Effector memory CD4-positive, alpha-beta T cell (primary cell): ENCODE results near the gene FAM131A.

ENCODE experiments used
- DNase-seq, 3 donors: peaks; one replicate each; pipeline ENCODE4 v3.0.0-alpha.2; 2020
- H3K27ac ChIP-seq: 2 replicates; pipeline ENCODE4 v1.7.0; 2013; ENCODE audit warnings: mild to moderate bottlenecking, low read length, moderate library complexity; ENCODE audit not compliant: insufficient read depth, poor library complexity, severe bottlenecking
- H3K27me3 ChIP-seq: replicated peaks from 2 replicates; pipeline ENCODE4 v1.7.0; 2013; ENCODE audit warnings: mild to moderate bottlenecking, low read length; ENCODE audit not compliant: insufficient read depth, control insufficient read depth, poor library complexity, severe bottlenecking
- H3K36me3 ChIP-seq: 2 replicates; pipeline ENCODE4 v1.7.0; 2013; ENCODE audit warnings: mild to moderate bottlenecking, low read length, moderate library complexity; ENCODE audit not compliant: control insufficient read depth, insufficient read depth
- H3K4me1 ChIP-seq: 2 replicates; pipeline ENCODE4 v1.7.0; 2013; ENCODE audit warnings: low read length, mild to moderate bottlenecking; ENCODE audit not compliant: control insufficient read depth, insufficient read depth, poor library complexity, severe bottlenecking
- H3K4me3 ChIP-seq: 2 replicates; pipeline ENCODE4 v1.7.0; 2013; ENCODE audit warnings: low read length, low read depth, mild to moderate bottlenecking; ENCODE audit not compliant: insufficient read depth, poor library complexity, severe bottlenecking
- H3K9me3 ChIP-seq: 2 replicates; pipeline ENCODE4 v1.7.0; 2013; ENCODE audit warnings: mild to moderate bottlenecking, low read length, moderate library complexity; ENCODE audit not compliant: control insufficient read depth
- total RNA-seq, 3 donors: gene quantifications; one replicate each; lab custom pipeline; 2026; lab: John Stamatoyannopoulos, UW

The FAM131A gene
- 11.1 to 16.3 (median 12.2) reads per million in 3 donors for total RNA-seq

GRCh38 chr3:184337399-184337714 lies at the start of gene FAM131A:
FAM131A (plus strand) TSS chr3:184337600; CDS start chr3:184337631, 31 bp downstream.
- DNase-seq: no peak
- Histone ChIP-seq H3K4me1 (peaks cover 13% of the 10 kb centered on the region), H3K9me3 (no peaks in the 10 kb centered on the region), H3K4me3 (peak within 1 kb of the TSS; percentile 62), H3K27ac (peak within 1 kb of the TSS; percentile 88), H3K27me3 (no peaks in the 10 kb centered on the region), H3K36me3 (peaks cover 22% of the 10 kb centered on the region)

- no peak overlapping the region for H3K4me3 ChIP-seq
- peaks cover 3% of the 10 kb centered on the region for H3K27me3 ChIP-seq
- H3K27ac ChIP-seq: no peak overlapping the region
- H3K4me1 ChIP-seq: no peaks in the 10 kb centered on the region
- no peaks in the 10 kb centered on the region for H3K9me3 ChIP-seq
- no peaks in the 10 kb centered on the region for H3K36me3 ChIP-seq
- DNase-seq: peak; percentile 8 to 36 (median 24)
These were observed 47.9 kb upstream of the FAM131A start for GRCh38 chr3:184289426-184289938.

- H3K9me3 ChIP-seq: no peaks in the 10 kb centered on the region
- H3K27me3 ChIP-seq: peaks cover 3% of the 10 kb centered on the region
- H3K4me3 ChIP-seq: no peak overlapping the region
- no peak for DNase-seq
- H3K27ac ChIP-seq: no peak overlapping the region
- no peaks in the 10 kb centered on the region for H3K4me1 ChIP-seq
- H3K36me3 ChIP-seq: no peaks in the 10 kb centered on the region
These were observed 47.1 kb upstream of the FAM131A start for GRCh38 chr3:184290331-184290730.

- no peak for DNase-seq
- no peak overlapping the region for H3K4me3 ChIP-seq
- no peaks in the 10 kb centered on the region for H3K4me1 ChIP-seq
- no peak overlapping the region for H3K27ac ChIP-seq
- H3K36me3 ChIP-seq: no peaks in the 10 kb centered on the region
- H3K27me3 ChIP-seq: peaks cover 3% of the 10 kb centered on the region
- H3K9me3 ChIP-seq: no peaks in the 10 kb centered on the region
These were observed 46.2 kb upstream of the FAM131A start for GRCh38 chr3:184291044-184291737.

- Histone ChIP-seq H3K27ac (no peak overlapping the region), H3K4me1 (no peaks in the 10 kb centered on the region), H3K4me3 (no peak overlapping the region), H3K9me3 (no peaks in the 10 kb centered on the region), H3K27me3 (peaks cover 3% of the 10 kb centered on the region), H3K36me3 (no peaks in the 10 kb centered on the region)
- no peak for DNase-seq
These were observed 45.5 kb upstream of the FAM131A start for GRCh38 chr3:184291738-184292445.

- Histone ChIP-seq H3K27ac (no peak overlapping the region), H3K4me1 (peaks cover 6% of the 10 kb centered on the region), H3K36me3 (peaks cover 4% of the 10 kb centered on the region), H3K4me3 (no peak overlapping the region), H3K9me3 (no peaks in the 10 kb centered on the region), H3K27me3 (no peaks in the 10 kb centered on the region)
- no peak for DNase-seq
These were observed 41.6 kb upstream of the FAM131A start for GRCh38 chr3:184295771-184296170.

- no peak overlapping the region for H3K4me3 ChIP-seq
- peaks cover 6% of the 10 kb centered on the region for H3K4me1 ChIP-seq
- no peak for DNase-seq
These were observed 40.8 kb upstream of the FAM131A start for GRCh38 chr3:184296616-184297015.

GRCh38 chr3:184298759-184299487 lies 38.5 kb upstream of the FAM131A start, which contains the start of gene PSMD2:
PSMD2 (plus strand) TSS chr3:184299241; CDS start chr3:184299267, 26 bp downstream.
- Histone ChIP-seq H3K9me3 (no peaks in the 10 kb centered on the region), H3K4me3 (peak within 1 kb of the TSS; percentile 64), H3K27me3 (no peaks in the 10 kb centered on the region), H3K36me3 (peaks cover 33% of the 10 kb centered on the region), H3K27ac (peak within 1 kb of the TSS; percentile 74), H3K4me1 (peaks cover 6% of the 10 kb centered on the region)
- peak; percentile 96 to 97 (median 97) for DNase-seq

More at GRCh38 chr3:184296616-184297015, 40.8 kb upstream of the FAM131A start:
- H3K27ac ChIP-seq: no peak overlapping the region
- H3K36me3 ChIP-seq: peaks cover 10% of the 10 kb centered on the region
- H3K27me3 ChIP-seq: no peaks in the 10 kb centered on the region
- no peaks in the 10 kb centered on the region for H3K9me3 ChIP-seq

GRCh38 chr3:184299488-184300377 lies 37.7 kb upstream of the FAM131A start:
- peaks cover 41% of the 10 kb centered on the region for H3K36me3 ChIP-seq
- H3K27me3 ChIP-seq: no peaks in the 10 kb centered on the region
- H3K4me1 ChIP-seq: peaks cover 6% of the 10 kb centered on the region
- peak overlapping the region; percentile 61 for H3K27ac ChIP-seq
- no peaks in the 10 kb centered on the region for H3K9me3 ChIP-seq
- H3K4me3 ChIP-seq: peak overlapping the region; percentile 64
- DNase-seq: no peak
